ENCODE results near the gene ELFN2.

Gene ELFN2

GRCh38 chr22:37337204-37337943 lies 89.9 kb downstream of the ELFN2 start:
- no peak for TF ChIP-seq CTCF (conservative IDR thresholded peaks at IDR 0.05)

GRCh38 chr22:37336579-37336978 lies 90.7 kb downstream of the ELFN2 start:
- no peak overlapping the region for H3K27ac ChIP-seq
- TF ChIP-seq CTCF (conservative IDR thresholded peaks at IDR 0.05), result no peak

More at GRCh38 chr22:37337204-37337943, 89.9 kb downstream of the ELFN2 start:
- no peak overlapping the region for H3K27ac ChIP-seq

GRCh38 chr22:37335806-37336199 lies 91.5 kb downstream of the ELFN2 start:
- H3K27ac ChIP-seq, result no peak overlapping the region
- no peak for TF ChIP-seq CTCF (conservative IDR thresholded peaks at IDR 0.05)

GRCh38 chr22:37334859-37335805 lies 92.1 kb downstream of the ELFN2 start:
- H3K27ac ChIP-seq, result no peak overlapping the region
- no peak for TF ChIP-seq CTCF (conservative IDR thresholded peaks at IDR 0.05)

- TF ChIP-seq CTCF (conservative IDR thresholded peaks at IDR 0.05), result no peak
- no peak overlapping the region for H3K27ac ChIP-seq
Measured at GRCh38 chr22:37334461-37334858, 92.8 kb downstream of the ELFN2 start.

- TF ChIP-seq CTCF (conservative IDR thresholded peaks at IDR 0.05), result no peak
Measured at GRCh38 chr22:37333724-37334460, 93.4 kb downstream of the ELFN2 start.

More at GRCh38 chr22:37333724-37334460, 93.4 kb downstream of the ELFN2 start:
- no peak overlapping the region for H3K27ac ChIP-seq
